GM21528 (cell line): Measurements from ENCODE around the gene TACC2.

ENCODE experiments used
- ATAC-seq: cut with Tn5 transposase; IDR thresholded peaks from one replicate; pipeline ENCODE4 v1.9.1; 2021; ENCODE audit warnings: mild to moderate bottlenecking, moderate library complexity; ENCODE audit not compliant: unreplicated experiment, low FRiP score

The TACC2 gene

DNA sequence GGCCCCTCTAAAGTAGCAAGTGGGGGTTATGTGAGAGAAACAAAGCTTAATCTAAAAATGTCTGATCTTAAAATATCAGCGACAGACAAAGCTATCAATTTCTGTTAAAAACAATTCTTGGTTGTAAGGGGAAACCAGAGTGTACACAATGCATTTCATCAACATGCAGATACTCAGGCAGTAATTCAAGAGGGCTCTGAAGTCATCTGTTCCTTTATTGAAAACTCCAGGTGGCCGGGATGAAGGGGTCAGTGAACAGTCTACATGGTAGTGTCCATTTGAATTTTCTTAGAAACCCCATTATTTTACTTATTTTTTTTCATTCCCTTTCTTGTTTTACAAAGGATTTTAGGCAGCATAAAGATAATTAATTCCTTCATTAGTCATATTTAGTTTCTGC, 245.5 kb downstream of the TACC2 start:
- no peak for ATAC-seq

DNA sequence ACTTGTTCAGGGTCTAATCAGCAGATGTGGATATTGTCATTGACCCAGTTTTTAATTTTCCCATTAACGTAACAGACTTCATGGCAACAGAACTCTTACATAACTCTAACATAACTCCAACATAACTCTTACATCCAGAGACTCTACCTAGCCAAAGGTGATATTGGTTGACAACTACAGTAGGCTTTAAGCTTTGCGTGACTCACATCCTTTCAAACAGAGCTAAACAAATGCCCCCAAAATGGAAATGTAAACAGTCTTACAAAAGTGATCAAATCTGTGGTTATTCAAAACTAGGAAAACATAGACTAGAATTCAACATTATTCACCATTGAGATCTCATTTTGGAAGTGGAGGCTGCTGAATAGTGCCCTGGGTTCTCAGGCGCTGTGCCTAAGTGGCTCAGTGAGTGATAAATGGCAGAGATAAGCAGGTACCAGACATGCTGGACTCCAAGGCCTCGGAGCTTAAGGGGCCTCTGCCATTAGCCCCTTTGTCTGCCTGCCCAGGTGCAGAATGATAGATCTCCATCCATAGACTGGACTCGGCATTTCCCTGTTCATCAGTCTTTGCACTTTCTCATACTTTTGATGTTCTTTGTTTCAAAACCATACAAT, 247.8 kb downstream of the TACC2 start:
- no peak for ATAC-seq

DNA sequence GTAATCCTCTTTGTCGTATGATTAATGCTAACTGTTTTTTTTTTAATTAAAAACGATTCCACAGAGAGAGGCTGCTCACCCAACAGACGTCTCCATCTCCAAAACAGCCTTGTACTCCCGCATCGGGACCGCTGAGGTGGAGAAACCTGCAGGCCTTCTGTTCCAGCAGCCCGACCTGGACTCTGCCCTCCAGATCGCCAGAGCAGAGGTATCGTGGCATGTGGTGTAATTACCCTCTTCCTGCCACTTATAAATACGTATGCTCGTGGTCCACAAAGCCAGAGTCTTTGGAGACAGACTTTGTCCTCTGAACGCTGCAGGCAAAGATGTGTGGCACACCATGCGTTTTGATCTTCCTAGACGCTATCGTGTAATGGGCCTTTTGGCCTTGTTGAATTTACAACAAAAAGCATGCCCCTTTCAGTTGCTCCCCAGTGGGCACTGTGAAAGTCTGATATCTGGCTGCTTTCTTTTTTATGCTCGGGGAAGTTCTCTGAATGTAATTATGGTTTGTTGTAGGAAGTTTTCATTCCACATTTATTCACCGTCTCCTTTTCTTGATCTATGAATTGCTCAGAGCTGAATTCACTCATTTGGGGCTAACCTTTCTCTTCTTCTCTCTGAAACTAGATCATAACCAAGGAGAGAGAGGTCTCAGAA, 248.5 kb downstream of the TACC2 start:
- no peak for ATAC-seq

DNA sequence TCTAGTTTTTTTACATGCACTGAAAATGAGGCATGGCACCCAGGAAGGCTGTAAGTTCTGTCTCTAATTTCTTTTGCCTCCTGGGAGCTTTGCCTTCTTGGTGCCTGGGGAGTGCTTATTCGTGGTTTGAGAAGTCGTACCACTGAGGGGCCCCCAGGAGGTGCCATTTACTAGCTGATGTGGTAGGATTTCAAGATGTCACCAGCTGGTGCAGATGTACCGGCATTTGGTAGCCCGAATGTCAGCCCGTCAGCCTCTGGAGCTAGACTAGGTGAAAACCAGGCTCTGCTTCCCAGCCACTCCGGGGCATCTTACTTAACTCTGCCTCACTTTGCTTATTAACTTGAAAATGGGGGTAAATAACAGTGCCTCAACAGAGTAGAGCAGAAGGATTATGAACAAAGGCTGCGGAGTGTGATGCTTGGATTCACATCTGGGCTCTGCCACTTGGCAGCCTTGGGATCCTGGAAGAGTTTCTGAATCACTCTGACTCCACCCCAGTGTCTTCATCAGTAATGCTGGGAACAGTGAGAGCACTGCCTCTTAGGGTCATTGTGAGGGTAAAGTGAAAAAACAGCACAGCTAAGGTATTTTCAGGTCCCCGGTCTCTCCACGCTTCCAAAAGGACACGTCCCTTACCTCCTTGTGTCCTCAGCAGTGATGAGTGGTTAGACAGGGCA, 250.8 kb downstream of the TACC2 start:
- ATAC-seq = no peak

DNA sequence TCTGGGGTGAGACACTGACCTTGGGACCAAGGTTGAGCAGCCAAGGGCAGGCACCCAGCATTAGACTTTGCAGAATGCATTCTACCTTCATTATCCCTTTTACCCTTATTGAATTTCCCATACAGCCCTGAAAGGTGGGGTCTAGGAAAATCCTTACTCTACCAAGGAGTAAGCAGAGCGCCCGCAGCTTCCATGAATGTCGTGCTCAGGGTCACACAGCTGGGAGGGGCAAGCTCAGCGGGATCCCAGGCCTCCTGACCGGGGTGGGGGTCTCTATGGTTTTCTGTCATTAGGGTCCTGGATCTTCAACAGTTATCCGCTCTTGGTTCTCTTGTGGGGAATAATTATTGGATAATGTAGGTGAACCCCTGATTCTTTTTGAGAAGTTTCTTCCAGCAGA, 251.4 kb downstream of the TACC2 start:
- ATAC-seq = no peak

DNA sequence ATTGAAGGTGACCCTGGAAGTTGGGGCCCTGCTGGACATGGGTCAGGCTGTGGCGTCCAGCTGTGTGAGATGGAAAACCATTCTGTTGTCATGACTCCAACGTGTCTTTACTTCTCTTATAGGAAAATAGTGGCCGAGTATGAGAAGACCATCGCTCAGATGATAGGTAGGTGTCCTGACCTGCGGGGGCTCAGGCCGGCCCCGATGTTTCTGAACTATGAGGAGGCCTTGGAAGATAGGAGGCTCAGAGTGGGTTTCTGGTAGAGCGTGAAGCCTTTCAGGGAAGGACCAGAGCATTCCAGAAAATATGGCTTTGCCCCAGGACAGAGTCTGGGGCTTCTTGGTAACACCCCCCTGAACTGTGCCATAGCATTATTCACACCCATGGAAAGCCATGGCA, 252.9 kb downstream of the TACC2 start:
- ATAC-seq = no peak

DNA sequence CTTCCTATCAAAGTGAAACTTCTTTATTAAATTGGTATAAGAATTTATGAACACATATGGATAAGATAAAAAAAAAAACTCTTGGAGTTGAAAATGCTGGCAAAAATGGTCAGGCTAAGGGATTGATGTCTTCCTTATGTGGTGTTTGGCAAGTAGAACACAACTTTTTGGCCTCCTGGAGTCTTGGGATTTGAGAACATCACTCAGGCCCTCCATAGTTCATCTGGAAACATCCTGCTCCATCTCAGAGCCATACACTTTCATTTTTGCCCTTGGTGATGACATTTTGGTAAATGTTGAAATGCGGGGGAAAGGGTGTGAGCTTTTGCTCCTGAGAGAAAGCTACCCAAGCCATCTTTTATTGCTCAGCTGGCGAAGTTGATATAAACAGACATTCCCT, 254.6 kb downstream of the TACC2 start:
- no peak for ATAC-seq

DNA sequence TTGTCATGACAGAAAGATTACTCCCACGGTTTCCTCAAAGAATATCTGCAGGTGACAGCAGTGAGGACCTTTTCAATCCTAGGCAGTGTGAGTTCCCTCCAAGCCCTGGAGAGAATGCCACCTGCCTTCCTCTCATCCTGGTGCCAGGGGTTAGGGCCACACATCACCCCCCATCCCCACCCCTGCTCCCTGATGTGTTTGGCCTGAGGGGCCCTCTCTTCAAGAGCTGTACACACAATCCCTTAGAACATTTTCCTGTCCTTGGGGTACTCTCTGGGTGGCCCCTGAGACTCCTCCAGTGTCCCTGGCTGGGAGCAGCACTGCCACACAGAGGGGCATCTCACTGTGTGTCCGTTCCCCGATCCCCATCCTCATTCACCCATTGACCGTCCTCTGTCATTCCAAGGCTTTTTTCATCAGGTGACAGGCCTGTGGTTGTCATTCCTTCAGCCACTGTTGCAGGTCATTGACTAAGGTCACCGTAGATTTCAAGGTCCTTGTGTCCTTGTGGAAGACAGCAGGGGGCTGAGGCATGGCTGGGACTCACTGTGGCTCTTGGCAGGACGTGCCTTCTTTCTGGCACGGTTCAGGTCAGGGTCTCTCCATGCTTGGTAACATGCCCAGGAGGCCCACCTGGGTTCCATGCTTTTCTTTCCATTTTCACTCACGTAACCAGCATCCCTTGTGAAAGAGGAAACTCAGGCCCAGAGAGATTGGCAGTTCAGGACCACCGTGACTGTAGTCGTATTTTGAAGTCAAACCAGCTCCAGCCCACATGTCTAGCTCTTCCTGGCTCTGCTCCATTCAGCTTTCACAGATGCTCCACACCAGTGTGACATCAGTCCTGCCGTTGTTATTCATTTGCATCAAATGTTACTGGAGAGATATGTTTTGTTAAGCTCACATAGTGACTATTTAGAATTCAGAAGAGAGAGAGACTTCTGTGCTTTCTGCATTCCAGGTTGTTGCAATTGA, 255.3 kb downstream of the TACC2 start:
- ATAC-seq = no peak

DNA sequence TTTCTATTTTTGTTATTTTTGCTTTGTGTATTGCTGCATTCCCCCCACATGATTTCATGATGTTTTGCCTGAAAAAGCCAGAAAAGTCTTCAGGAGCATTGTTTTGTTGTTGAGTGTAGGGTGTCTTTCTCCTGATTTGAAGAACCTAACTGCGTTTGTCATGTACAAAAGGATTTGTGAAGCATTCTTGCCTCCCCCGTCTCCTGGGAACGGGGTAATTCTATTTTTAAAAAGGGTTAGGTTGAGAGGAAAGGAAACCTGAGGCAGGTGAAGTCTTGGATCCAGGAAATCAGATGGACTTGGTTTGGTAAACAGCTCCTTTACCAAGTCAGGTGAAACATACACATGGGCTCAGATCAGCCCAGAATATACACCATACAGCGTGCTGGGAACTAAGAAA, 256.2 kb downstream of the TACC2 start:
- no peak for ATAC-seq

DNA sequence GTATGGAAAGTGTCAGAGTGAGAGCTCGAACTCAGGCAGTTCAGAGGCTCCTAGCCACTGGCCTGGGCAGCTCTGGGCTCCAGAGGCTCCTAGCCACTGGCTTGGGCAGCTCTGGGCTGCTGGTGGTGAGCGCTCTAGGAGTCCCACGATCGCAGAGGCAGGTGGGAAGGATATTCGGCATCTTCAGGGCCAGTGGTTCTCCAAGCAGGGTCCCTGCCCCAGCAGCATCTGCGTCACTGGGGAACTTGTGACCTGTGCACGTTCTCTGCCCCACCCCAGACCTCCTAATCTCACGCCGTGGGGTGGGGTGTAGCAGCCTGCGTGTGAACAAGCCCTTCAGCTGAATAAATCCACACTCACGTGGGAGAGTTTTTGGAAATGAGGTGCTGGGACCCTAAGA, 256.9 kb downstream of the TACC2 start:
- no peak for ATAC-seq

DNA sequence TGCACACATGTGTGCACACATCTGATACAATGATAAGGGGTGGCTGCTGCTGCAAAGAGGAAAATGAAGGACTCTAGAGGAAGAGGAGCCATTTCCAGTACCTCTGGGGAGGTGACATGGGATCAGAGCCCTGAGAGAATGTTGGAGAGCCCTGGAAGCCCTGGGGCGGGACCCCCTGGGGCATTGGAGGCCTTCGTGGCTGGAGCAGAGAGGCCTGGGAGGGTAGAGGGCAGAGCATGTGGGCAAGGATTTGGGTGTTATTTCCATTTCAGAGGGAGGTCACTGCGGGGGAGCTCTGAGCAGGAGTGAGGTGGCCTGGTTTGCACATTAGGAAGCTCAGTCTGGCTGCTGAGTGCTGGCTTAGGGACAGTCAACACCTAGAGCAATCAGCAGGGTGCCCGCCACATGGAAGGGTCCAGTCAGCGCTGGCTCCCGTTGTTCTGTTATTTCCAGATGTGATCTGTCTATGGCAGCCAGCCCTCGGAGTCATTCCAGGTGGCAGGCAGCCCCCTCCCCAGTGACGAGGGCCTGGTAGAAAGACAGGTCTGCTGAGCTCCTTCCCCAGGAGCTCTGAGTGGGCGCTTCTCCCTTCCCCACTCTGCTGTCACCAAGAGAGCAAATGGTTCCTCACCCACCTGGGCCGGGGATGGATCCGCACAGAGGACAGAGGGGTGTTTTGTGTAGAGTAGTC, 258.0 kb downstream of the TACC2 start:
- no peak for ATAC-seq

DNA sequence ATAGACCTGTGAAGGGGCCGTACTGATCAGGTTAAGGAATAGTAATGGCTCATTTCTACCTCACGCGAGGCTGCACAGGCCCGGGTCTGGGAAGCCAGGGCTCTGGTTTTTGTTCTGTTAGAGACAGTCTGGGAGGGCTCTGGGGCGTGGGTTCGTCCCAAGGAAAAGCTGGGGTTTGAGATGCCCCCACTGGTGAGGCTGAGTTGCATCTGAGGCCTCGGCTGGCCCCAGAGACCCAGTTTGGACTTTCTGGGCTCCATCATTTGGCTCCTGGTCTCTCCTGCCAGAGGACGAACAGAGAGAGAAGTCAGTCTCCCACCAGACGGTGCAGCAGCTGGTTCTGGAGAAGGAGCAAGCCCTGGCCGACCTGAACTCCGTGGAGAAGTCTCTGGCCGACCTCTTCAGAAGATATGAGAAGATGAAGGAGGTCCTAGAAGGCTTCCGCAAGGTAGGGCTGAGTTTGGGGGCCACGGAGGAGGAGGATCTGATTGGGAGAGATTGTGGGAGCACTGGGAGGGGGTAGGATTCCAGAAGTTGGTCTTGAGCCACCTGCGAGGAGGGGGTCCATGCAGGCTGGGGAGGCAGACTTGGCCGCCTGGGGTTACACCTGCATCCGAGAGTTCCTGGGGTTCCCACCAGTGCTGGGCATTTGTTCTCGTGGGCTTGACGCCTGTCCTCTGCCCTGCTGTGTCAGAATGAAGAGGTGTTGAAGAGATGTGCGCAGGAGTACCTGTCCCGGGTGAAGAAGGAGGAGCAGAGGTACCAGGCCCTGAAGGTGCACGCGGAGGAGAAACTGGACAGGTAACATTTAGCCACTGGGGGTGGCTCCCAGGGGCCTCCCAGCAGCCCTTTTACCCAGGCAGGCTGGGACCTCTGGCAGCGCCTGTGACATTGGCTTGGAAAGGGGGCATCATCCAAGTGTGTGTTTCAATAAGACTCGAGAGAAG, 259.7 kb downstream of the TACC2 start:
- no peak for ATAC-seq

DNA sequence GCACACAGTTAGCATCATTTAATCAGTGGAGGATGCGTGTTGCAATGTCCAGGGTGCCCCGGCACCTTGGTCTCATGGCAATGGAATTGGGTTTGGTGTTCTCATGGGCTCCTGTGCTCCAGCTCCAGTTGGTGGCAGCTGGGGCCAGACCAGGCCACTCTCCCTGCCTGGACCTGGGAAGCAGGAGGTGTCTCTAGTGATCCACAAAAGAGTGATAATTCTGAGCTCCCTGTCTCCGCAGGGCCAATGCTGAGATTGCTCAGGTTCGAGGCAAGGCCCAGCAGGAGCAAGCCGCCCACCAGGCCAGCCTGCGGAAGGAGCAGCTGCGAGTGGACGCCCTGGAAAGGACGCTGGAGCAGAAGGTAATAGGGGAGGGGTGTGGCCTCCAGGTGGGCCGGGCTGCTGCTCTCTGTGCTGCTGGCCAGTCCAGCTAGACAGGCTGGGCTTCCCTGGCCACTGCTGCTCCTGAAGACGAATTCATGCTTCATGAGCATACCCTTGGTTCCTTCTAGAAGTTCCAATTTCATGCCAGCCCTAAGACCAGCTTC, 260.4 kb downstream of the TACC2 start:
- ATAC-seq = no peak

DNA sequence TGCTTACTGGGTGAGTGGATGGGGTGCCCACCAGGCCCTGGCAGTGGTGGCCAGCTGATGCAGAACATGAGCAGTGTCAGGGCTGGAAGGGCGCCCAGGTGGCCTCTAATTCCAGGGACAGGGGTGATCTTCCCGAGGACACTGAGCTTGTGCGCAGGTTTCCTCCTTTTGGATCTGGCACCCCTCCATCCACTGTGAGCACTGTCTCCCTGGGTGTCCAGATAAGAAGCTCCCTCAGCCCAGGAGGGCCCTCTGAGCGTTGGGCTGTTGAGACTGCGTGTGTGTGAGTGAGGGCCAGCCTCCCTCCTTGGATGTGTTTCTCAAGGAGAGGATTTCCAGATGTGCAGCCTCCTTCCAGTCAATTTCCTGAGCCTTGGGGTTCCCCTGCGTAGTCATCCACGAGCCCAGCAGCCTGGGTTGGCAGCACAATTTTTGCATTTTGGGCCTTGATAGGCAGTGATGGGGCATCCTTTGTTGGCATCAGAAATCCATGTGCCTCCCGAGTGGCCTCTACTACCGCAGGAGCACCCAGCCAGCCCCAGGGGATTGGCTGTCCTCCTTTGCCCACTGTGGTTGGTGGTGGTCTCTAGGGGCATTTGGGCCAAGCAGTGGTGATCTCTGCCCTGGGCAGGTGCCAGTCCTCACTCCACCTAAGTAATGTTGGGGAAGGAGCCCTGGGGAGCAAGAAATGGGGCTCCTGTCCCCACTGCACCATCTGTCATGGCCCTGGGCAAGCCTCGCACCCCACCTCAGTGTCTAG, 261.2 kb downstream of the TACC2 start:
- ATAC-seq = no peak

DNA sequence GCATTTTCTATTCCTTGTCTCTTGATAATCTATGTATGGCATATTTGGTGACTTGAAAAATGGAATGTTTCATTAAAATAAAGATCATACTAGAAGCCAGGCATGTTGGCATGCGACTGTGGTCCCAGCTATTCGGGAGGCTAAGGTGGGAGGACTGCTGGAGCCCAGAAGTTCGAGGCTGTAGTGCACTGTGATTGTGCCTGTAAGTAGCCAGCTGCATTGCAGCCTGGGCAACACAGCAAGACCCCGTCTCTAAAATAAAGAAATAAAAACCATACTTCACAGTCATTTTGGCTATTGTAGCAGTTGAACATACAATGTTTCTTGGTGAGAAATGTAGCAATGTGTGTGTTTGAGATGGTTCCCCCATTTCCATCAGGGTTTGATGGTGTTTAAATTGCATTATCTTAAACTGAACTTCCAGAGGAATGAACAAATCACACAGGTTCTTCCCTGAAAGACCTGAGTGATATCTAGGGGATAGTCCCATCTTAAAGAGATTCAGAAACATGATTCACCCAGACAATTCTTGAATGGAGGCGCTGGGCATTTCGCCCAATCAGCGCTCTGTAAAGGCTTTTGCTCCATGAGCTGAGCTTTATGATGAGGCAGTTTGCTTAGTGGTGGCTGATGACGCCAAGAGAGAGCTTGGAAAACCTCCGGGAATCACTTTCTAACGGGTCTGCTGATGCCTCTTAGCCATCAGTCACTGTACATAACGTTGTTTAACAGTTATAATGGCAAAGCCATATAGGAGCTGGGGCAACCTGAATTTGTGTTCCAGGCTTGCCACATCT, 262.7 kb downstream of the TACC2 start:
- ATAC-seq = no peak

DNA sequence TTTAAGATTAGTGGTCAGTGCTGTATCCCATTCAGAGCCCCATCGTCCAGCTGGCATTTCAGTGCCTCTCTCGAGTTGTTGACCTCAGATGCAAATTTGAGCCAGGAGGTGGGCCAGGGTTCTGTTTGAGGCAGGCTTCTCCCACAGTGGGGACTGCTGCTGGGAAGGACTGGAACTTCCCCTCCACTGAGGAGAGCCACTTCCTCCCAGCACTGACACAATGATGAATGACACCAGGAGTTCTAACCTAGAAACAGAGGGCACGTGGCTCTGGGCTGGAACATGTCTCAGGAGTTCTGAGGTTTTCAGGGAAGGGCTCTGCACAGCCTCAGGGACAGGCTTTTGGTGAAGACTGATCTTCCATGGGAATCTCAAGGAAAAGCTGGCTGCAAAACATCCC, 263.8 kb downstream of the TACC2 start:
- no peak for ATAC-seq

DNA sequence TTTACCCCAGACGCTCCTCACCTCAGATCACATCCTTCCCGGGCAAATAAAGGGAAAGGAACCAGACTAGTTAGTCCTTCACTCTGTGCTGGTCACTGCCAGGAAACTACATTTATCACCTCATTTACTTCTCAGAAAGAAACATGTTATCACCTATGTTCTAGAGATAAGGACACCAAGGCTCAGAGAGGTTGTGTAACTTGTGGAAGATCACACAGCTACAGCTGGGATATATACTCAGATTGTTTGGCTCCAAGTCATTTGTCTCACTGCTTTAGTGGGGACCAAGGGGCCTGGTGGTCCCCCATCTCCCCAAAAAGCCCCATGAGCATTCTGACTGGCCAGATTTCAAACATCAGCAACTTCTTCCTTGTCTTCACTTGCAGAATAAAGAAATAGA, 264.6 kb downstream of the TACC2 start:
- ATAC-seq = no peak
